GM19463 (cell line): ENCODE data around the gene BCL3.

Experiments used
- ATAC-seq: cut with Tn5 transposase; IDR thresholded peaks from one replicate; pipeline ENCODE4 v1.9.1; 2021; ENCODE audit warnings: mild to moderate bottlenecking, moderate library complexity; ENCODE audit not compliant: unreplicated experiment

BCL3 gene

GRCh38 chr19:44785271-44785670 lies 36.8 kb downstream of the BCL3 start:
- ATAC-seq = no peak

GRCh38 chr19:44785993-44786392 lies 37.5 kb downstream of the BCL3 start:
- no peak for ATAC-seq

GRCh38 chr19:44788971-44789370 lies 40.5 kb downstream of the BCL3 start:
- no peak for ATAC-seq

GRCh38 chr19:44789943-44790483 lies 41.5 kb downstream of the BCL3 start:
- ATAC-seq = no peak

- no peak for ATAC-seq
Observed at GRCh38 chr19:44792281-44792680, 43.8 kb downstream of the BCL3 start.

GRCh38 chr19:44794610-44795009 lies 46.1 kb downstream of the BCL3 start:
- no peak for ATAC-seq

- ATAC-seq = no peak
Observed at GRCh38 chr19:44795398-44795987, 47.0 kb downstream of the BCL3 start.

- no peak for ATAC-seq
Observed at GRCh38 chr19:44796701-44797115, 48.2 kb downstream of the BCL3 start.

- ATAC-seq = no peak
Observed at GRCh38 chr19:44799627-44800346, 51.3 kb downstream of the BCL3 start.

GRCh38 chr19:44800461-44800860 lies 52.0 kb downstream of the BCL3 start:
- peak; percentile 86 for ATAC-seq

- ATAC-seq = no peak
Observed at GRCh38 chr19:44803442-44804428, 55.2 kb downstream of the BCL3 start.

GRCh38 chr19:44806291-44806690 lies 57.8 kb downstream of the BCL3 start:
- ATAC-seq = no peak

- no peak for ATAC-seq
Observed at GRCh38 chr19:44807162-44807561, 58.7 kb downstream of the BCL3 start.

- no peak for ATAC-seq
Observed at GRCh38 chr19:44807652-44808462, 59.3 kb downstream of the BCL3 start.

- no peak for ATAC-seq
Observed at GRCh38 chr19:44808463-44809371, 60.2 kb downstream of the BCL3 start, which contains the start of gene BCAM. TSS of gene BCAM (plus strand) at chr19:44809103. CDS start at chr19:44809125, 22 bp downstream.
